Lower leg skin (tissue), 4 donors: ENCODE data around the gene ANO2. TPM values are rescaled to one million over a fixed set of nuclear protein-coding genes. Genes with fewer than 3 reads are reported as not detected.
A peak's percentile ranks its signal among the peaks of the same experiment; 100 is the strongest.

Experiments used
- DNase-seq, 2 donors: peaks; one replicate each; pipeline ENCODE4 v3.0.0-alpha.2; 2019; ENCODE audit warnings: low spot score in 2 of 2
- H3K4me3 ChIP-seq: fragments of 200-600 bp; sonication (generic); 2 replicates; pipeline ENCODE4 v1.5.1; 2017; ENCODE audit warnings: mild to moderate bottlenecking, low read depth; ENCODE audit not compliant: poor library complexity, severe bottlenecking
- CTCF ChIP-seq, 3 donors: fragments of 450-650 bp; IDR thresholded peaks; one replicate each; pipeline ENCODE4 v1.5.1; 2016; ENCODE audit warnings: antibody characterized with exemption in 3 of 3, mild to moderate bottlenecking in 3 of 3, moderate library complexity in 2 of 3
- POLR2A ChIP-seq, 2 donors: fragments of 450-650 bp; IDR thresholded peaks; one replicate each; pipeline ENCODE4 v1.6.1; 2016 to 2017; ENCODE audit warnings: antibody characterized with exemption in 2 of 2, mild to moderate bottlenecking in 1 of 2, moderate library complexity in 1 of 2
- WGBS, 2 donors: methylation state at CpG; one replicate each; pipeline ENCODE4 v1.1.5; 2018; 5-methylcytosine and 5-hydroxymethylcytosine counted together
- intact Hi-C: fragments of 100-400 bp; cut with DNase I; formaldehyde crosslinking; loops from one replicate; pipeline ENCODE4 v1.15.0; 2023; ENCODE audit warnings: low total_unique reads
- total RNA-seq, 4 donors: library from RNA; depleted of rRNA; stranded (reverse); fragments of >200 nt; gene quantifications; one replicate each; pipeline ENCODE4 v1.1.0, GENCODE V29; 2016

The ANO2 gene
- total RNA-seq, 4 donors from 2014 or later = 0.76 to 2.6 (median 1.8) TPM

- TF ChIP-seq CTCF (IDR thresholded peaks at IDR 0.05) (no peak), POLR2A (IDR thresholded peaks at IDR 0.05) (no peak)
- DNase-seq = peak in 1 of 2 donors; percentile 65
- 92 to 96% methylated on average over 20 of the region's 20 CpGs for WGBS, 2 donors
- intact Hi-C loops = no loop called here
- no peak overlapping the region for H3K4me3 ChIP-seq
Measured at GRCh38 chr12:5521456-5522325, 423.4 kb downstream of the ANO2 start.

DNA sequence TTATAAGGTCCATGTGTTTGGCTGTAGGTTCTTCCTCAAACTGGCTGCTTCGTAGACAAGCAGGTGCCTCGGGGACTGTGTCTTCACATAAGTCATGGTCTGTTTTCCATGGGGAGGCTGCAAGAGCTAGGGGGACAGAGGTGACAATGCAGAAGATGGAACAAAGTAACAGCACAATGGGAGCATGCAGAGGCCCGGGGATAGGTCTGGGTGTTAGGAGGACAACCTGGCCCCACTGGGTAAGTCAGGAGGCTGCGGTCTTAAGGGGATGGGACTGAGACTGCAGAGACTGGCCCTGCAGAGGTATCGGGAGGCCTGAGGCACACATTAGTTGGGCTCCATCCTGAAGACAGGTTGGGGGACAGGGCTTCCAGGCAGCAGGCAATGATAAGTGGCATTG is 424.2 kb downstream of the ANO2 start:
- DNase-seq = peak in 1 of 2 donors; percentile 73
- intact Hi-C loops = no loop called here
- H3K4me3 ChIP-seq = no peak overlapping the region
- WGBS, 2 donors = 92 to 97% methylated on average over 5 of the region's 5 CpGs
- no peak for TF ChIP-seq POLR2A (IDR thresholded peaks at IDR 0.05)
- no peak for TF ChIP-seq CTCF (IDR thresholded peaks at IDR 0.05)

GRCh38 chr12:5520037-5520436 is 425.0 kb downstream of the ANO2 start:
- intact Hi-C loops = no loop called here
- WGBS, 2 donors = 95 to 98% methylated on average over 4 of the region's 4 CpGs

GRCh38 chr12:5518584-5519365 is 426.3 kb downstream of the ANO2 start:
- no peak overlapping the region for H3K4me3 ChIP-seq
- 84 to 87% methylated on average over 8 of the region's 8 CpGs for WGBS, 2 donors
- peak in 1 of 2 donors; percentile 75 for DNase-seq
- intact Hi-C loops = no loop called here
- TF ChIP-seq CTCF (IDR thresholded peaks at IDR 0.05) (no peak), POLR2A (IDR thresholded peaks at IDR 0.05) (no peak)

More at GRCh38 chr12:5520037-5520436, 425.0 kb downstream of the ANO2 start:
- no peak overlapping the region for H3K4me3 ChIP-seq
- peak in 1 of 2 donors; percentile 62 for DNase-seq
- no peak for TF ChIP-seq POLR2A (IDR thresholded peaks at IDR 0.05)
- no peak for TF ChIP-seq CTCF (IDR thresholded peaks at IDR 0.05)

DNA sequence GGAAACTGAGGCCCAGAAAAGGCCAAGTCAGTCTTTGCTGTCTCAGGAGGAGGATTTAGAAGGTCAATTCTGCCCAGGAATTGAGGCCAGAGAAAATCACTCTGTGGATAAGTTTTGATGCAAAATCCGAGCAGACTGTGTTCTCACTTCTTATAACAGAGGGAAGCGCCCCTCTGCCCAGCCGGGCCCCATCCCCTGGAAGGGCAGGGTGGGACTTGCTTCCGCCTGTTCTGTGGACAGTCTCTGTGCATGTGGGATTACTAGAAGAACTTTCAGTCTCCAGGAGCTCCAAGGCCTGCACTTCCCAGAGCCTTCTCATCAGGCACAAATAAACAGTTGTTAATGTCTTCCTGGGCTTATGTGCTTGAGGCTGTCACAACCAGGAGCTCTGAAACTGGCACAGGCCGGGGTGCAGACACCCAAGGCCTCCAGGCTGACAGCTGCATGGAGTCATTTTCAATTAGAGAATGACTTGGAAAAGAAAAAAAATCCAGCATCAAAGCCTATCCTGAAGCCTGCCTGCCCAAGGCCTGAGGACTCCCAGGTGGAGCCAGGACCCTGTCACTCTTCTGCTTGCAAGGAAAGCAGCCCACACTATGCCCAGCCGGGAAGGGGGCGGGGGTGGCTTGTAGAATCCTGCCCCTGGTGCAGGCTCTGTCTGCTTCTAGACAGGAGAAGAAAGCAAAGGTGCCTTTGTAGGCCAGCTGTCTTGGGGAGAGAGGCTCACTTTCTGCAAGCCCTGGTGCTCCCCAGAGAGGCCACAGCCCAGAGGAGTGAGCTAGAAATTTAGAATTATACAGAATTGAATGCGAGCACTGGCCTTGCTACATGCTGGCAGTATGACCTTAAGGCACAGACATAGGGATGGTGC is 428.5 kb downstream of the ANO2 start:
- WGBS, 2 donors = 71 to 75% methylated on average over 8 of the region's 8 CpGs
- TF ChIP-seq POLR2A (IDR thresholded peaks at IDR 0.05) = no peak
- TF ChIP-seq CTCF (IDR thresholded peaks at IDR 0.05) = no peak
- intact Hi-C loops = no loop called here
- H3K4me3 ChIP-seq = no peak overlapping the region
- DNase-seq = peak in 1 of 2 donors; percentile 68
